GM15510 (cell line): ENCODE measurements around the gene VAV2.

Source experiments
- POLR2A ChIP-seq: IDR thresholded peaks from 3 replicates; pipeline ENCODE4 v1.6.1; 2011; ENCODE audit warnings: borderline replicate concordance; ENCODE audit not compliant: insufficient read length; ENCODE audit errors: extremely low read depth

VAV2 gene, protein sequence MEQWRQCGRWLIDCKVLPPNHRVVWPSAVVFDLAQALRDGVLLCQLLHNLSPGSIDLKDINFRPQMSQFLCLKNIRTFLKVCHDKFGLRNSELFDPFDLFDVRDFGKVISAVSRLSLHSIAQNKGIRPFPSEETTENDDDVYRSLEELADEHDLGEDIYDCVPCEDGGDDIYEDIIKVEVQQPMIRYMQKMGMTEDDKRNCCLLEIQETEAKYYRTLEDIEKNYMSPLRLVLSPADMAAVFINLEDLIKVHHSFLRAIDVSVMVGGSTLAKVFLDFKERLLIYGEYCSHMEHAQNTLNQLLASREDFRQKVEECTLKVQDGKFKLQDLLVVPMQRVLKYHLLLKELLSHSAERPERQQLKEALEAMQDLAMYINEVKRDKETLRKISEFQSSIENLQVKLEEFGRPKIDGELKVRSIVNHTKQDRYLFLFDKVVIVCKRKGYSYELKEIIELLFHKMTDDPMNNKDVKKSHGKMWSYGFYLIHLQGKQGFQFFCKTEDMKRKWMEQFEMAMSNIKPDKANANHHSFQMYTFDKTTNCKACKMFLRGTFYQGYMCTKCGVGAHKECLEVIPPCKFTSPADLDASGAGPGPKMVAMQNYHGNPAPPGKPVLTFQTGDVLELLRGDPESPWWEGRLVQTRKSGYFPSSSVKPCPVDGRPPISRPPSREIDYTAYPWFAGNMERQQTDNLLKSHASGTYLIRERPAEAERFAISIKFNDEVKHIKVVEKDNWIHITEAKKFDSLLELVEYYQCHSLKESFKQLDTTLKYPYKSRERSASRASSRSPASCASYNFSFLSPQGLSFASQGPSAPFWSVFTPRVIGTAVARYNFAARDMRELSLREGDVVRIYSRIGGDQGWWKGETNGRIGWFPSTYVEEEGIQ

DNA sequence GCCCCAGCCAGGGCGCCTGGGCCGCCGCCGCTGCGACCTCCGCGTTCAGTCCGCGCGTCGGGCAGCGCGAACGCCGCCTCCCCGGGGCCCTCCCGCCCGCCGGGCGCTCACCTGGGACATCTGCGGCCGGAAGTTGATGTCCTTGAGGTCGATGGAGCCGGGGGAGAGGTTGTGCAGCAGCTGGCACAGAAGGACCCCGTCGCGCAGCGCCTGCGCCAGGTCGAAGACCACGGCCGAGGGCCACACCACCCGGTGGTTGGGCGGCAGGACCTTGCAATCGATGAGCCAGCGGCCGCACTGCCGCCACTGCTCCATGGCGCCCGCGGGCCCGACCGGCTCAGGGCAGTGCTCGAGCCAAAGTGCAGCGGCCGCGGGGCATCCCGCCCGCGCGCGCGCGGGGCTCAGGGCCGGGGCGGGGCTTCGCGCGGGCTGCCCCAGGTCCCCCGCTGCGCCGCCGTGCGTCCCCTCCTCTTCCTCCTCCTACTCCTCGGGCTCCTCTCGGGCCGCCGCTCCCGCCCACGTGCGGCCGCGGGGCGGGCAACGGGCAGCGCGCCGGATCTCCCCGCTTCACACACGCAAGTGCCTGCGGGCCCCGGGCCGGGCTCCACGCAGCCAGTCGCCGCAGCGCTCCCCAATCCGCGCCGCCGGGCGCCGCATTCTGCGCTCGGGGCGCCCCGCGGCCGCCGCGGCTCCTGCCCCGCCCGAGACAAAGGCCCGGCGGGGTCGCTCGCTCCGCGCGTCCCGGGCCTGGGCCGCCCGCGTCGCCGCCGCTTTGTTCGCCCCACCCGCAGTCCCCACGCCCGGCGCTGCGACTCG lies at the start of gene VAV2:
TSS of gene VAV2 (minus strand) at position 361 of the 816 bp plus-strand sequence. CDS start at position 315, 46 bp downstream.
- peak; percentile 63 for TF ChIP-seq POLR2A

DNA sequence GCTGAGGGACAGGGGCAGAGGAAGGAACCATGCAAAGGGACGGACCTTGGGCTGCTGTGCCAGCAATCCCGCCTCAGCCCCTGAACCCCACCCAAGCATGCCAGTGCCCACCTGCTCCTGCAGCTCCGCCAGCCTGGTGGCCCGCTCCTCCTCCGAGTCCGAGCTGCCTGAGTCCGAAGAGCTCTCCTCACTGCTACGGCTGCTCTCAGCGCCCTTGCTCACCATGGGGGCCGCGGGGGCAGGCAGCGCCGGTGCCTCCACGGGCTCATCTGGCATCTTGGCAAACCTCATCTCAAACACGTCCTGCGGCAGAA lies 49.5 kb upstream of the VAV2 start:
- TF ChIP-seq POLR2A = no peak

DNA sequence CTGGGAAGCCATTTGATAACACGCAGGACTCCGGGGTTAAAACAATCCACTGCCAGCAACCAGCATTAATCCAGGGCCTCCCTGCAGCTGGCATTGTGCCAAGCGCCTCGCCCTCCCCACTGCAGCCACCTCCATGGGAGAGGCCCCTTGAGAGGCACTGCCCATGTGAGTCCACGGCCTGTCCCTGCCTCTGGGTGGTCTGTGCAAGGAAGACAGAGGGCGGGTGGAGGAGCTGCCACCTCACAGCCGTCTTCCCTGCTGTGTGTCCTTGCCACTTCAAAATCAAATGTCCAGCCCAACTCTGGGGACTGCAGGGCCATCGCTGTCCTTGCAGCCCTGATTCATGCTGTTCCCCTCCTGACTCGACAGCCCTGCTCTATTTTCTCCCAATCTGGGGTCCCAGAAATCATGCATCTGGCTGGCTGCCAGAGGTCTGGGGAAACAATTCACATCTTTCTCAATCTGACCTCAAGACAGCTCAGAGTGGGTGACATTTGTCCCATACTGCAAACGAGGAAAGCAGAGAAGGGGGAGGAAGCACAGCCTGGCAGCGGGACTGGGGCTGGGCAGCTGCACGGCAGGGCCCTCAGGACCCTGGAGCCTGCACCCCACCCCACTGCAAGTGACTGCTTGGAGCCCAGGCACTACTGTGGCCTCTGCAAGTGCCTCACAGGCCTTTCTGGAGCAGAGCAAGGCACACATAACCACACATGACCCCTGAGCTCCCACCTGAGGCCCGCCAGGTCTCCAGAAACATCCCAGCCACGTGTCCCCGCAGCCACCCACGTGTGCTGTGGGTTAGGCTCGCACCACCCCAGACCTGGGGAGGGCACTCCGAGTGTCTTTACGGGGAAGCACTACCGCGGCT lies 48.9 kb upstream of the VAV2 start:
- no peak for TF ChIP-seq POLR2A

DNA sequence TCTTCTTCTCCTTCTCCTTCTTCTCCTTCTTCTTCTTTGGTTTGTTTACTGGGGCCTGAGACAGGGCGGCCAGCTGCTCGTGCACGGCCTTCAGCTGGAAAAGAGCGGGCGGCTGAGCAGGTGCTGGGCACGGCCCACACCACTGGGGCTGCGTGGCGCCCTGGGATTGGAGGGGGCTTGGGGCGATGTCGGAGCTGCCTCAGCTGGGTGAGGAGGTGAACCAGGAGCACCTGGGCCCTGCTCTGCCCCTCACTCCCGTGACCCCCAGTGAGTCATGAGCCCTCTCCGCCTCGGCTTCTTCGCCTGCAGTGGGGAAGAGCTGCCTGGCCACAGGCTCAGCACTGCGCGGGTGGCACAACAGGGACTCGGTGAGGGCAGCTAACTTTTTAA lies 48.0 kb upstream of the VAV2 start:
- TF ChIP-seq POLR2A = no peak

DNA sequence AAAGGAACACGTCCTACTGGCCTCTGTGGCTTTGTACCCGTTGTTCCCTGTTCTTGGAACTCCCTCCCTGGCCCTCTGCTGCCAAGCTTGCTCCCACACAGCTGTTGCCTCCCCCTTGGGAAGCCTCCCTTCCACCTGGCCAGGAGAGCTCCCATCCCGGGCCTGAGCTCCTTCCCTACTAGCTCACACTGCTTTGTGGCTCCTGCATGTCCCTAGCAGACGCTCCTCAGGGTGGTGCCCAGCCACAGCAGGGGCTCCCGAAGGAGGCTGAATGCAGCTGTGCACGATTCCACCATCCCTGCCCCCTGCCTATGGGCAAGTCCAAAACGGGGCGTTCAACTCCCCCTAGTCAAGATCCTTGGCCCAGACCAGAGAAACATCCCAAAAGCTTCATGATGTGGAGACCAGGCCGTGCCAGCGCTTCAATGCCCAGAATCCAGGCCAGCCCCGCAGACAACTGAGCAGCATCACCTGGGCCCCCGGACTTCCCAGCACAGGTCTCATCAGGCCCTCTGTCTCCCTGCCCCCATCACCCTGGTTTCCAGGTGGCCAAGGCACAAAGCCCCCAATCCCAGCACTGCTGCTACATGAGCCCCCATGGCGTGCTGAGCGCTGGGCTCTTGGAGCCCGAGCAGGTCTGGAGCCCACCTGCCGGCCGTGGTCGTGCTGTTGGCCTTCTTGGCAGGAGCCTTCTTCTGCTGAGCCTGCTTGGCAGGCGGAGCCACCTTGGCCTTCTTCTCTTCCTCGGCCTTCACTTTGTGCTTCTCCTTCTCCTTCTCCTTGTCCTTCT lies 47.5 kb upstream of the VAV2 start:
- TF ChIP-seq POLR2A = no peak

DNA sequence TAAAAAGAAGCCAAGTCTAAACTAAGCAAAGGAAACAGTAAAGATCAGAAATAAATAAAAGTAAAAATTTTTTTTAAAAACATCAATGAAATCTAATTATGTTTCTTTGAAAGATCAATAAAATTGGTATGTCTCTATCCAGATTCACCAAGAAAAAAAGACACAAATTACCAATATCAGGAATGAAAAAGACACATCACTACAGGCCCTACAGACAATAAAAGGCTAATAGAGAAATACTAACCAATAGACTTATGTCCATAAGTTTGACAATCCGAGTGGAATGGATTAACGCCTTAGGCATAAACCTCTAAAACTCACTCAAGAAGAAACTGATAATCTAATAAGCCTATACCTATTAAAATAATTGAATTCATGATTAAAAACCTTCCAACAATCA lies 45.5 kb upstream of the VAV2 start:
- no peak for TF ChIP-seq POLR2A

DNA sequence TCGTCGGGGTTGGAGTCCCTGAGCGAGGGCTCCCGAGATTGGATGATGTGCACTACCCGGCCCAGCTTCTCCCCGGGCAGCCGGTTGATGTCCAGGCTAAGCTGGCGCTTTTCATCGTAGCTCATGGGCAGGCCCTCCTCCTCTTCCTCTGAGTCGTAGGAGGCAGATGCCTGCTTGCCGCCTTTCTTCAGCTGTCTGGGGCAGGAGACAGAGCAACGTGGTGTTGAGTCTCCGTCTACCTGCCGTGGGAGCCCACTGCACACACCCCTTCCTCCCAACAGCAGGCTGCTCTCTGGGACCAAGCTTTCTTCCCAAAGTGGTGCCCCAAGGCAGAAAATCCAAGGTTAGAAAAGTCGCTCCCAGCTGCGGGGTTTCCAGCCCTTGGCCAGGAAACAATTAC lies 44.0 kb upstream of the VAV2 start:
- no peak for TF ChIP-seq POLR2A

DNA sequence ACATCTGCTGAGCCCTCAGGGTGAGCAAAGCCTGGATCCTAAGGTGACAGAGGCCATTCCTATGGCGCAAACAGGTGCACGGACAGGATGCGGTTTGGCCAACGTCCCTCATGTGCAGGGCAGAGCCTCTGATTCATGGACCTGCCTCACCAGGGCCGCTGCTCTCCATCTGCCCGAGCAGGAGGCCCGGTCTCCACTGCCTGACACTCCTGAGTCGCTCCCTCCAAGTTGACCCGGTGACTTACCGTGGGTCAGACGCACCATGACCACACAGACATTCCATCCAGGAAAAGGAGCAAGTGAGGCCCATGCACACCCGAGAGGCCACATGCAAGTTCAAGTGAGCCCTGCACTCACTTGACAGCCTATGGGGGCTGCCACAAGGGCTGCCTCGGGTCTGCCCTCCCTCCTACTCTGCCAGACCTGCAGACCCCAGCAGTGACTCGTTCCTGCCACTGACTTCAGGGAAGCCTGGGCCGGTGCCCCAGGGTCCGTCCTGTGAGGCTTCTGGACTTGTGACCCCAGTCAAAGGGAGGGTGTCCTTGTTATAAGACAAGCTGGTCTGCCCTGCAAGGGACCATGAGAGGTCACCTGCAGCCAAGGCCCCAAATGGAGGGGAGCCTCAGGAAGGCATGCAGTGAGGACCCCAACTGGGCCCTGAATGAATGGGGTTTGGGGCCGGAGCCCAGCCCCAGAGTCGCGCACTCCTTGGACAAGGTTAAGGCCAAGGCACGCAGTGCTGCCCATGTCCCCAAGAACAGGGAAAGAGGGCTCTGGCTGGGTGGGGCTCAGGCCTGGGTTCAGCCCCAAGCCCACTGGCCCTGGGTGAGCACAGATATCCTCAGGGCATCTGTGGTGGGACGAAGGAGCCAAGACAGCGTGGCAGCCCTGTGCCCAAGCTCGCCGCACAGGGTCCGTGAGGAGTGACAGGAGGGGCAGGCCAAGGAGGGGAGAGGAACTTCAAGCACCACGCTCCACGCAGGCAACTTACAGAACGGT lies 43.2 kb upstream of the VAV2 start:
- TF ChIP-seq POLR2A = no peak

DNA sequence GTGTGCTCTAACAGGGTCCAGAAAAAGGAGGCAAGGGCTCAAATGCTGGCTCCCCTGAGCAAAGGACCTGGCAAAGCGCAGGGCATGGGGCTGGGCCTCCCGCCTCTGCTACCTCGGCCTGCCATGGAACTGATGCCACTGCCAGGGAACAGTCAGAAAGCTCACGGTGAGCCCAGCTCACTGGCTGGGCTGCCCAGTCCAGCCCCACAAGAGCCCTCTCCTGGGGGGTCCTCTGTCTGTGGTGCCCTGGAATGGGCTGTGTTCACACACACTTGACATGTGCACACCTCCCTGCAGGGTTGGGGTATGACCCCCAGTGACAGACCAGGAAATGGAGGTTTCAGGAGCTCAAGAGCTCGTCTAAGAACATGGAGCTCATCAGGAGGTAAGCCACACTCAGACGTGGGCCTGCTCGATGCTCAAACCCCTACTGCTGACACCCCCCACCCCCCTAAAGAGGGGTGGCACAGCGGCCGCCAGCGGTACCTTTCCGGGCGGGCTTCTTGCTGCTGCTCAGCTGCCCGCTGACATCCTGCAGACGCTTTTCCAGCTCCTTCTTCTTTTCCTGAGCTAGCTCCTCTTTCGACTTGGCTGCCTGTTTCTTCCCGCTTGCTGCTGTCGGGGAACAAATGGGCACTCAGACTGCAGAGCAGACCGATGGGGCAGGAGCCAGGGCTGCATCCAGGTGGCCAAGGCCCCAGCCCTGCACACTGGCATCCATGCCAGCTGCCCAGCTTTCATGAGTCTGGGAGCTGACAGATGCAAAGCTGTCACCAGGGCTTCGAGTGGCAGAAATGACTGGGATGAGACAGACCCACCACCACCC lies 42.3 kb upstream of the VAV2 start:
- no peak for TF ChIP-seq POLR2A

DNA sequence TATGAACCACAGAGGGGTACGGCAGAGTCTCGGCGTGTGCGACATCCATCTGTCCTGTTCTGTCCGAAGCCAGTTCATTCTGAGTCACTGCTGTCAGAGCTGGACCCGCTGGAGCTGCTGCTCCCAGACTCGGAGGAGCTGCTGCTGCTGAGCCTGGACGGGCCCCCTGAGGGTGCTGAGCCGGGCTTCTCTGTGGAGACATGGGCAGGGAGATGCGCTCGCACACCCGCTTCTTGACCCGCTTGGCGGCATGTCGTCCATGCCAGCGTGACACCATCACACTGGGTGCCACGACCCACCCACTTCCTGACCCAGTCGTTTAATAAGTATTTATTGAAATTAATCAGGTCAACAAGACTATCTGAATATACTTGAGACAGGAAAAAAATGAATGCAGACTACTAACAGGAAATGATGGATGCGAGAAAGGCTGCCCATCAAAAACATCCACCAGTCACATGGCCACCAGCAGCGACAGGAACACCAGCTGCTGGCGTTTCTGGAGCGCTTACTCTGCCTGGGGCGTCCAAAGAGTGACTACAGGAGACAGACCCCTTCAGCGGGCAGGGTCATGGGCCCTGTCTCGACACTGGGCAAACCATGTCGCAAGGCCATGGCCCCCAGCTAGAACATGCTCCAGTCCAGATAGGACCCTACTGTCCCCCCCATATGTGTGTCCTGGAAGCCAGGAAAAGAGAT lies 41.5 kb upstream of the VAV2 start:
- no peak for TF ChIP-seq POLR2A
